Pancreas (tissue), 10 donors: ENCODE measurements around the gene BACE2. TPM values are rescaled to one million over a fixed set of nuclear protein-coding genes. Genes with fewer than 3 reads are reported as not detected.

Experiments used
- ATAC-seq, 4 donors: fragments of 200-7000 bp; cut with Tn5 transposase; one replicate each; pipeline versions ENCODE4 v1.8.0 to v1.9.1; 2020; ENCODE audit warnings: mild to moderate bottlenecking in 4 of 4, moderate library complexity in 4 of 4
- DNase-seq, 6 donors: peaks; one replicate each; pipeline ENCODE4 v3.0.0-alpha.2; 2020
- FAIRE-seq: peaks from 2 replicates; lab custom pipeline; 2012; peaks lifted over from hg19 to GRCh38; lab: Jason Lieb, UNC
- H3K27ac ChIP-seq, 4 donors: fragments of 200-600 bp; sonication (generic); 1 replicate in 3 of 4; 2 replicates in 1 of 4; pipeline versions ENCODE4 v1.5.0 to v1.8.0; 2020
- H3K27me3 ChIP-seq, 4 donors: fragments of 200-600 bp; one replicate each; pipeline ENCODE4 v1.8.0; 2021
- H3K36me3 ChIP-seq, 3 donors: fragments of 200-600 bp; sonication (generic) in 1 of 3; one replicate each; pipeline versions ENCODE4 v1.5.0 to v1.8.0; 2020 to 2021
- H3K4me1 ChIP-seq, 3 donors: fragments of 200-600 bp; one replicate each; pipeline ENCODE4 v1.8.0; 2021
- H3K4me3 ChIP-seq, 4 donors: fragments of 200-600 bp; sonication (generic) in 2 of 4; one replicate each; pipeline versions ENCODE4 v1.5.0 to v1.8.0; 2020 to 2021
- H3K9me3 ChIP-seq, 4 donors: fragments of 200-600 bp; one replicate each; pipeline ENCODE4 v1.8.0; 2021
- CTCF ChIP-seq, 4 donors: fragments of 200-600 bp; sonication (generic) in 3 of 4; IDR thresholded peaks; one replicate each; pipeline versions ENCODE4 v1.5.0 to v1.8.0; 2021; ENCODE audit warnings: antibody characterized with exemption in 4 of 4
- WGBS, 2 donors: extraction: QIAGEN DNeasy Blood & Tissue Kit; methylation state at CpG; one replicate each; pipeline ENCODE4 v1.1.7; 2013; 5-methylcytosine and 5-hydroxymethylcytosine counted together
- intact Hi-C, 3 donors: fragments of 100-400 bp; cut with DNase I; formaldehyde crosslinking; loops; one replicate each; pipeline versions ENCODE4 v1.11.1 to v1.14.2; 2022
- polyA plus RNA-seq, 2 donors: library from polyadenylated mRNA; stranded (reverse); fragments of 200-250 nt; gene quantifications; one replicate each; pipeline ENCODE4 v1.2.3, GENCODE V29; 2013
- total RNA-seq, 6 donors: library from RNA; stranded (reverse); fragmentation: NEBNext Ultra II Directional in 4 of 6; extraction: Animal tissue kit (Norgen Biotek cat#: 25700) in 4 of 6; gene quantifications; one replicate each; pipeline versions ENCODE4 v1.2.1 to v1.2.4, GENCODE V29; 2021 to 2023
- donor health status: healthy with polysubstance abuse.
- donor health status: DM: no; HTN: no; CAD: no; lungs with moderate emphysema.
- donor health status: DM: no; HTN: no; CAD: no.
- donor health status: control.
- donor health status: control.
- donor health status: Bipolar disorder and iron deficiency.
- donor health status: DM: yes; HTN: yes; CAD: no.
- donor health status: DM: no; HTN: no; CAD: no.
- donor health status: DM: no; HTN: no; CAD: no.
- donor health status: DM: yes; HTN: yes; CAD: no.

Gene BACE2
- total and polyA plus RNA-seq, 8 donors, result 14.4 to 85.6 (median 42.9) TPM

DNA sequence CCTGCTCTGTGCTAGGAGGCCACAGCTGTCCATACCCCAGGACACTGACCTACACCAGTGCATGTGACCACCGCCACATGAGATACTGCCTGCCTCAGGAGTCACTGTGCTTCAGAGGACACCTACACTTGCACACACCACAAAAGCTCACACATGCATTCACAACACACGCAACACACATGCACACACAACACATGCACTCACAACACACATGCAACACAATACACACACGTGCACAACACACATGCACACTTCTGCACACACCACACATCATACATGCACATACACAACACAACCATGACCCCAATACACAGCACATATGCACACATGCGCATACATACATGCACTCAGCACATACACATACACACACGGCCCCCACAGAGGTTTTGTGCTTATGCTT is 28.7 kb upstream of the BACE2 start:
- Histone ChIP-seq H3K9me3 (no peaks in the 10 kb centered on the region), H3K4me3 (no peak overlapping the region), H3K36me3 (no peaks in the 10 kb centered on the region), H3K27me3 (no peaks in the 10 kb centered on the region), H3K4me1 (no peaks in the 10 kb centered on the region), H3K27ac (no peak overlapping the region)
- no peak for TF ChIP-seq CTCF (IDR thresholded peaks at IDR 0.05)
- 71 to 75% methylated on average over 5 of the region's 5 CpGs for WGBS, 2 donors
- intact Hi-C loops, result no loop called here
- FAIRE-seq (no peak), DNase-seq (no peak), ATAC-seq (no peak)

GRCh38 chr21:41139951-41140350 is 28.0 kb upstream of the BACE2 start:
- intact Hi-C loops, result no loop called here
- Histone ChIP-seq H3K4me1 (no peaks in the 10 kb centered on the region), H3K27me3 (no peaks in the 10 kb centered on the region), H3K36me3 (no peaks in the 10 kb centered on the region), H3K27ac (no peak overlapping the region), H3K4me3 (no peak overlapping the region), H3K9me3 (no peaks in the 10 kb centered on the region)
- no peak for TF ChIP-seq CTCF (IDR thresholded peaks at IDR 0.05)
- WGBS, 2 donors, result 82 to 91% methylated on average over 12 of the region's 12 CpGs
- FAIRE-seq (no peak), ATAC-seq (no peak), DNase-seq (no peak)

- WGBS, 2 donors, result 29 to 50% methylated on average over 2 of the region's 2 CpGs
- no peaks in the 10 kb centered on the region for H3K4me1 ChIP-seq
- DNase-seq, result peak in 1 of 6 donors; percentile 7
Observed at GRCh38 chr21:41141031-41141457, 26.9 kb upstream of the BACE2 start.

DNA sequence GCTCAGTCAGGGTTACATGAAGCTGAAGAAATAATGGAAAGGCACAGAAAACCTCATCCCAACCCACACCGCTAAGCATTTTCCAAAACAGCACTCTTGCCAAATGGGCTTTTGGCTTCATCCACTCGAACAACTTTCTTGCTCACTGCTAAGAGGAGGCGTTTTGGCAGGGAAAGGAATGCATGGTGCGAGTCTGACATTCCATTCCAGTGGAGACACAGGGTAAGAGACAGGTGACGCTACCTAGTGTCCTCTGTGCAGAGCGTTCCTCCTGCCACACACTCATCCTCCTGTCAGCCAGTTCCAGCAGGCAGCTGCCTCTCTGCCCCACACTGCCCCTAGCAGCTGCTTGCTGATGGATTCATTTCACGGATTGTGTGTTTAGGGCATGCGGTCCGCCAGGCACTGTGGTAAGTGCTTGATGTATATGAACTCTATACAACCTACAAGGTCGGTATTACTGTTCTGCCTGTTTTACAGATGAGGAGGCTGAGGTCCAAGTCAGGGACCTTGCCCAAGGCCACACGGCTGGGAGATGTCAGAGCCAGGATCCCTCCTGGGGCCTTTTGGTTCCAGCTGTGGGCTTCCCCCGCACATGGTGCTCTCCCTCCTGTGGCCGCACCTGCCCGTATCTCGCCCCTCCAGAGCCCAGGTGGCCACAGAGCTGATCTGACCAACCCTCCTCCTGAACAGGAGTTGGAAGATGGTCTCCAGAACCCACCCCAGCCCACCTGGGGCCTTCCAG is 25.7 kb upstream of the BACE2 start:
- H3K27ac ChIP-seq, result no peak overlapping the region
- peak in 1 of 6 donors; percentile 5 for DNase-seq
- H3K9me3 ChIP-seq, result no peaks in the 10 kb centered on the region
- TF ChIP-seq CTCF (IDR thresholded peaks at IDR 0.05), result no peak
- ATAC-seq, result peak in 3 of 4 donors; percentile 39 to 57 (median 56)
- intact Hi-C loops, result no loop called here
- WGBS, 2 donors, result 32 to 36% methylated on average over 15 of the region's 15 CpGs
- H3K4me1 ChIP-seq, result no peaks in the 10 kb centered on the region
- no peaks in the 10 kb centered on the region for H3K36me3 ChIP-seq
- no peak overlapping the region for H3K4me3 ChIP-seq
- FAIRE-seq, result no peak
- H3K27me3 ChIP-seq, result no peaks in the 10 kb centered on the region

More at GRCh38 chr21:41141031-41141457, 26.9 kb upstream of the BACE2 start:
- Histone ChIP-seq H3K36me3 (no peaks in the 10 kb centered on the region), H3K4me3 (no peak overlapping the region), H3K9me3 (no peaks in the 10 kb centered on the region), H3K27ac (no peak overlapping the region), H3K27me3 (no peaks in the 10 kb centered on the region)
- peak in 3 of 4 donors; percentile 44 to 70 (median 69) for ATAC-seq
- TF ChIP-seq CTCF (IDR thresholded peaks at IDR 0.05), result no peak
- FAIRE-seq, result no peak
- intact Hi-C loops, result no loop called here
